PFSK-1 (cell line): Measurements from ENCODE around the gene NOTO. TPM values are rescaled to one million over a fixed set of nuclear protein-coding genes. Genes with fewer than 3 reads are reported as not detected.

ENCODE experiments used
- FOXP2 ChIP-seq: optimal IDR thresholded peaks from 2 replicates; pipeline ENCODE3; 2011; ENCODE audit warnings: borderline replicate concordance, control low read depth, inconsistent platforms; ENCODE audit not compliant: insufficient read depth; ENCODE audit errors: extremely low read length, extremely low read depth
- POLR2AphosphoS5 ChIP-seq: IDR thresholded peaks from 2 replicates; pipeline ENCODE4 v1.6.1; 2012; ENCODE audit warnings: low read depth, mild to moderate bottlenecking, control low read depth, low read length, moderate library complexity
- SIN3A ChIP-seq: IDR thresholded peaks from 2 replicates; pipeline ENCODE4 v1.6.1; 2012; ENCODE audit warnings: mild to moderate bottlenecking, low read length, moderate library complexity, borderline replicate concordance; ENCODE audit not compliant: insufficient read depth
- TAF1 ChIP-seq: IDR thresholded peaks from 2 replicates; pipeline ENCODE4 v1.6.1; 2012; ENCODE audit warnings: low read length, control low read depth, borderline replicate concordance; ENCODE audit not compliant: insufficient read depth
- polyA plus RNA-seq: library from polyadenylated mRNA; unstranded; fragments of >200 nt; gene quantifications from one replicate; pipeline ENCODE4 v1.2.1, GENCODE V29; 2012; ENCODE audit warnings: low read depth, missing spikeins; ENCODE audit not compliant: insufficient read length
- TF ChIP-seq, protein P1 (sequence below), 2 experiments: IDR thresholded peaks; 2 replicates each; pipeline versions ENCODE4 v1.6.1 to v1.8.0; 2011 to 2012; ENCODE audit warnings: low read depth in 2 of 2, low read length in 2 of 2, control low read depth in 1 of 2, inconsistent platforms in 1 of 2, mild to moderate bottlenecking in 1 of 2, moderate library complexity in 1 of 2; ENCODE audit not compliant: insufficient read depth in 1 of 2

NOTO gene, protein sequence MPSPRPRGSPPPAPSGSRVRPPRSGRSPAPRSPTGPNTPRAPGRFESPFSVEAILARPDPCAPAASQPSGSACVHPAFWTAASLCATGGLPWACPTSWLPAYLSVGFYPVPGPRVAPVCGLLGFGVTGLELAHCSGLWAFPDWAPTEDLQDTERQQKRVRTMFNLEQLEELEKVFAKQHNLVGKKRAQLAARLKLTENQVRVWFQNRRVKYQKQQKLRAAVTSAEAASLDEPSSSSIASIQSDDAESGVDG
- polyA plus RNA-seq = 0.10 TPM

DNA sequence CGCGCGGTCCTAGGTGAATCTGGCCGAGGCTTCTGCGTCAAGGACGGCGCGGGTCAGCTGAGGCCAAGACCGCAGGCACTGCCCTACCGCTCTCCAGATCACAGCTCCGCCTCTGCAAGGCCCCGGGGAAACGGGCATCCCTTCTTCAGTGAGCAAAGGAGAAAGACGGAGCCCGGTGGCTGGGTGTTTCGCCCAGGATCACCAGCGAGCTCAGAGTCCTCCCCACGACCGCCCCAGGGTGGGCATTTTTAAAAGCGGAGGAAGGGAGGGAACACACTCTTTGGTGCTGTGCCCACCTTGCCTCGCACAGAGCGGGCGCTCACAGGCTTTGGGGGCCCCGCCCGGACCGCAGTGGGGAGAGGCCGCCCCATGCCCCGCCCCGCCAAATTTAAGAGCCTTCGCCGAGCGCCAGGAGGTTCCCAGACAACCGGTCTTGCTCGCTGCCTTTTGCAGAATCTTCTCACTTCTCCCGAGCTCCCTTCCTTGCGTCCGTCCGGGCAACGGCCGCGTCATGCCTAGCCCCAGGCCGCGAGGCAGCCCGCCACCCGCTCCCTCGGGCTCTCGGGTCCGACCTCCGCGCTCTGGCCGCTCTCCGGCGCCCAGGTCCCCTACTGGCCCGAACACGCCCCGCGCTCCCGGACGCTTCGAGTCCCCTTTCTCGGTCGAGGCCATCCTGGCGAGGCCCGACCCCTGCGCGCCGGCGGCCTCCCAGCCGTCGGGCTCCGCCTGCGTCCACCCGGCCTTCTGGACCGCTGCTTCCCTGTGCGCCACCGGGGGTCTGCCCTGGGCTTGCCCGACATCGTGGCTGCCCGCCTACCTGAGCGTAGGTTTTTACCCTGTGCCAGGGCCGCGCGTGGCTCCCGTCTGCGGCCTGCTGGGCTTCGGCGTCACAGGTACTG, at the start of gene NOTO:
Gene NOTO, plus strand, starts transcription at position 419 of the 899 bp plus-strand sequence. Its CDS starts 93 bp downstream, at position 512.
- TF ChIP-seq SIN3A = no peak

DNA sequence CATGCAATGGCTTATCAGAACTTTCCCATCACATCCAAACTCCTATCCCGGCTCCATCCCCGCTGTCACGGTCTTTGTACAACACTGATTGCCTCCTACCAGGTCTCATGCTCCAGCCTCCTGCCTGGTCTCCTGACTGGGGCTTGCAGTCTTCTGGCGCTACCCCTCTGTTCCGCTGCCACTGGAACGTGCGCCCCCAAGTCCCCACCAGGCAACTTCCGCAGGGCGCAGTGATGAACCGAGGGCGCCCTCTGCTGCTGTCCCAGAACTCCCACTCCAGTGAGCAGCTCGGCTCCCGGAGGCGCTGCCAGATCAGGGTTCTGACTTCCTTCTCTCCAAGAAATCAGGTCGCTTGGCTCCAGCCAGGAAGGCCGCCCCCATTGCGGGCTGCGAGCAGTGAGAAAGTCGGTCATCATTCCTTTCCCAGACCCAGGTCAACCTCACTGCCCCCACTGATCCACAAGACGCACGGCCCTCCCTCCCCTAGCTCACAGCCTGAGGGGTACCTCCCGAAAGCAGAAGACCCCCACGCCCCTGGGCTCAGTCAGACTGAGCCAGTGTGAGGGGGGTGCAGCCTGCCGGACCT, 45.7 kb upstream of the NOTO start:
- TF ChIP-seq FOXP2 (no peak), POLR2AphosphoS5 (no peak), SIN3A (no peak), TAF1 (no peak)
- TF ChIP-seq, protein P1, sequence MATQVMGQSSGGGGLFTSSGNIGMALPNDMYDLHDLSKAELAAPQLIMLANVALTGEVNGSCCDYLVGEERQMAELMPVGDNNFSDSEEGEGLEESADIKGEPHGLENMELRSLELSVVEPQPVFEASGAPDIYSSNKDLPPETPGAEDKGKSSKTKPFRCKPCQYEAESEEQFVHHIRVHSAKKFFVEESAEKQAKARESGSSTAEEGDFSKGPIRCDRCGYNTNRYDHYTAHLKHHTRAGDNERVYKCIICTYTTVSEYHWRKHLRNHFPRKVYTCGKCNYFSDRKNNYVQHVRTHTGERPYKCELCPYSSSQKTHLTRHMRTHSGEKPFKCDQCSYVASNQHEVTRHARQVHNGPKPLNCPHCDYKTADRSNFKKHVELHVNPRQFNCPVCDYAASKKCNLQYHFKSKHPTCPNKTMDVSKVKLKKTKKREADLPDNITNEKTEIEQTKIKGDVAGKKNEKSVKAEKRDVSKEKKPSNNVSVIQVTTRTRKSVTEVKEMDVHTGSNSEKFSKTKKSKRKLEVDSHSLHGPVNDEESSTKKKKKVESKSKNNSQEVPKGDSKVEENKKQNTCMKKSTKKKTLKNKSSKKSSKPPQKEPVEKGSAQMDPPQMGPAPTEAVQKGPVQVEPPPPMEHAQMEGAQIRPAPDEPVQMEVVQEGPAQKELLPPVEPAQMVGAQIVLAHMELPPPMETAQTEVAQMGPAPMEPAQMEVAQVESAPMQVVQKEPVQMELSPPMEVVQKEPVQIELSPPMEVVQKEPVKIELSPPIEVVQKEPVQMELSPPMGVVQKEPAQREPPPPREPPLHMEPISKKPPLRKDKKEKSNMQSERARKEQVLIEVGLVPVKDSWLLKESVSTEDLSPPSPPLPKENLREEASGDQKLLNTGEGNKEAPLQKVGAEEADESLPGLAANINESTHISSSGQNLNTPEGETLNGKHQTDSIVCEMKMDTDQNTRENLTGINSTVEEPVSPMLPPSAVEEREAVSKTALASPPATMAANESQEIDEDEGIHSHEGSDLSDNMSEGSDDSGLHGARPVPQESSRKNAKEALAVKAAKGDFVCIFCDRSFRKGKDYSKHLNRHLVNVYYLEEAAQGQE (IDR thresholded peaks at IDR 0.05; ENCODE audit: insufficient read depth in 1 of 2, low read depth in 2 of 2, low read length in 2 of 2) = no peak

DNA sequence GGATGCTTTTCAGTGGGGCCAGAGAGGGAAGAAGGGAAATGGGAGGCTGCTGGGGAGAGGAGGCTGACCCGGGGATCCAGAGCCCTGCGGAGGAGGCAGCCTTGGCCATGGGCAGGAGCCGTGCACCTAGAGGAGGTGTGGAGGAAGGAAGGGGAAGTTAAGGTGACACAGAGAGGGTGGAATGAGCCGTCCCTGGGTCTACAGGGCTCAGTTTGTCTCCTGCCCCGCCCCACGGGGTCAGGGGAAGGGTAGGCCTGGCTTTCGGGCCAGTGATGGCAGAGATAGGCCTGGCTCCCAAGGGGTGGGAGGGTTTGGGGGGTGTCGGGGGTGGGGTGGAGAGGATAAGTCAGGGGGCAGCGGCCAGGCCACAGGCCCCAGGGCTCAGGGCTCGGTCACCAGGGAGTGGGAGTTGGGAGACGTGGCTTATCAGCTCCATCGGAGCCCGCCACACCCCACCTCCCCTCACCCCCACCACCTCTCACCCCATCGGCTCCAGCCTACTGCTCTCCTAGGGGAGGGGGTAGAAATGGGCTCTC, 39.5 kb upstream of the NOTO start:
- no peak for TF ChIP-seq SIN3A
- TF ChIP-seq, protein P1 (IDR thresholded peaks at IDR 0.05; ENCODE audit: insufficient read depth in 1 of 2, low read depth in 2 of 2, low read length in 2 of 2) = no peak
- no peak for TF ChIP-seq TAF1
- no peak for TF ChIP-seq FOXP2

DNA sequence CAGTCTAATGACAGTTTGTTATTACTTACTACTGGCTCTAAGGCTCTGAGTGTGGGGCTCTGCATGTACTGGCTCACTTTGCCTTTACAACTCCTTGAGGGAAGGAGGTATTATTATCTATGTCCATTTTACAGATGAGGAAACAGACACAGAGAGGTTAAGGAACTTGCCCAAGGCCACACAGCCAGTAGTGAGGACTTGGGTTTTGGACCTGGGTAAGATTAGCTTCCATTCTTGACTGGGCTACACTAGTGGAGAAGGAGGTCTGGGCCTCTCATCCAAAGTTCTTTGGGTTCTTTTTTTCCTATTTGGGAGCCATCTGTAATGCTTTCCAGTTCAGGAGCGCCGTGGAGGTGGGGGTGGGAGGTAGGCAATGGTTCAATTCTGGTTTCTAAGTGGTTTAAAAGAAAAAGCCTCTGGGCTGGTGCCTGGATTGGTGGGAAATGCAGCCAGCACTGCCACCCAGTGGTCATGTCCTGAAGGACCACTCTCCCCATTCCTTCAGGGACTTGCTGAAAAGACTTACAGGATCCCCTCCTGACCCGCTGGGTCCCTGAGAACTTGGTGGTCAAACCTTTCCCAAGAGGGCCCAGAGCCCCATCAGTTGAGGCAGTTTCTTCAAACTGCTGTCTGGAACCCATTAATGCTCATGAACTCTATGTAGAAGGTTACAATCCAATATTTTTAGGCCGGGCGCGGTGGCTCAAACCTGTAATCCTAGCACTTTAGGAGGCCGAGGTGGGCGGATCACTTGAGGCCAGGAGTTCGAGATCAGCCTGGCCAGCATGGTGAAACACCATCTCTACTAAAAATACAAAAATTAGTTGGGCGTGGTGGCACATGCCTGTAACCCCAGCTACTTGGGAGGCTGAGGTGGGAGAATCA, 38.6 kb upstream of the NOTO start:
- TF ChIP-seq, protein P1 (IDR thresholded peaks at IDR 0.05; ENCODE audit: insufficient read depth in 1 of 2, low read depth in 2 of 2, low read length in 2 of 2) = no peak
- TF ChIP-seq POLR2AphosphoS5 (no peak), SIN3A (no peak), FOXP2 (no peak), TAF1 (no peak)
